Measurements from ENCODE around the gene SORCS1.

- no peak for TF ChIP-seq POLR2A (IDR thresholded peaks at IDR 0.05)
- no peak for TF ChIP-seq CTCF (IDR thresholded peaks at IDR 0.05)
Observed at GRCh38 chr10:106857728-106858127, 306.8 kb downstream of the SORCS1 start.

Measured in thyroid gland (tissue), 4 donors.